Measurements from ENCODE around the gene DICER1.

DNA sequence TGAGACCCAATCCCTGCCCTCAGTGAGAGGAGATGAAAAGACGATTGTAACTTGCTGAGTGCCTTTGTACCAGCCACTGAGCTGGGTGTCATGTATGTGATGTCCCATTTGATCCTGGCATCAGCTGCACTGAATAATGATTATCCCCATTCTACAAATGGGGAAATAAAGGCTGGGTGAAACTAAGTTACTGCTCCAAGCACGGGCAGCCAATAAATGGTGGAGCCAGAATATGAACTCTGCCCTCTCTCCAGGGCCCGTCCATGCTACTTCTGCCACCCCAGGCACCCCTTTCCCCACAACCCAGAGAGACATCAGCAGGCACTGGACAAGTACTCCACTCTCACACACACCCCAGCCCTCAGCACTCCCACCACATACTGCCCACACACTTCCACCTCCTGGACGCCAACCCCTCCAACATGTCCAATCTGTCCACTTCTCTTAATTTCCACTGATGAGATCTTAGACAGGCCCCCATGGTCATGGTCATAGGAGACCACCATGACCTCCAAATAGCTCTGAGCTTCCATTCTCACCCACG is 115.8 kb downstream of the DICER1 start:
- no peak for TF ChIP-seq CTCF (IDR thresholded peaks at IDR 0.05)
- TF ChIP-seq POLR2A (IDR thresholded peaks at IDR 0.05): no peak
